NT2/D1 (cell line): Measurements from ENCODE around the gene RHOB.

Experiments
- YY1 ChIP-seq: IDR thresholded peaks from 2 replicates; pipeline ENCODE4 v1.6.1; 2011; ENCODE audit not compliant: insufficient read length, insufficient read depth
- ZNF274 ChIP-seq: IDR thresholded peaks from 2 replicates; pipeline ENCODE4 v1.6.1; 2011; ENCODE audit warnings: mild to moderate bottlenecking, low read depth, low read length

DNA sequence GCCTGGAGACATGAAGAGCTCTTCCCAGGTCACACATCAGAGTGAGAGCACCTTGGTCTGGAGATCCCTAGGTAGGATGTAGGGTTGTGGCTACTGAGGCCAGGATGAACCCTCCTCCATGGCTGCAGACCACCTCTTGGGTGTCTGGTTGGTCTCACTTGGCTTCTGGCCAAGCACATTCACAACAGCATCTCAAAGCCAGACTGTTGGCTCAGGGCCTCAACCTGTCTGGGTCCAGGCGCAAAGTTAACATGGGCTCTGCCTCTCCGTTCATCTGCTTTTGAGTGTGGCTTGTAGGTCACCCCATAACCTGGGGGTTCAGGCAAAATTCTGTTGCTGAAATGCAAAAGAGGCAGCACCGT is 40.1 kb downstream of the RHOB start:
- TF ChIP-seq ZNF274 (no peak), YY1 (no peak)
